Measurements from ENCODE around the gene LIPM. TPM values are rescaled to one million over a fixed set of nuclear protein-coding genes. Genes with fewer than 3 reads are reported as not detected.

LIPM gene
- polyA plus RNA-seq, 2 of the 4 experiments (the other 2 are of a cell fraction), result not detected

DNA sequence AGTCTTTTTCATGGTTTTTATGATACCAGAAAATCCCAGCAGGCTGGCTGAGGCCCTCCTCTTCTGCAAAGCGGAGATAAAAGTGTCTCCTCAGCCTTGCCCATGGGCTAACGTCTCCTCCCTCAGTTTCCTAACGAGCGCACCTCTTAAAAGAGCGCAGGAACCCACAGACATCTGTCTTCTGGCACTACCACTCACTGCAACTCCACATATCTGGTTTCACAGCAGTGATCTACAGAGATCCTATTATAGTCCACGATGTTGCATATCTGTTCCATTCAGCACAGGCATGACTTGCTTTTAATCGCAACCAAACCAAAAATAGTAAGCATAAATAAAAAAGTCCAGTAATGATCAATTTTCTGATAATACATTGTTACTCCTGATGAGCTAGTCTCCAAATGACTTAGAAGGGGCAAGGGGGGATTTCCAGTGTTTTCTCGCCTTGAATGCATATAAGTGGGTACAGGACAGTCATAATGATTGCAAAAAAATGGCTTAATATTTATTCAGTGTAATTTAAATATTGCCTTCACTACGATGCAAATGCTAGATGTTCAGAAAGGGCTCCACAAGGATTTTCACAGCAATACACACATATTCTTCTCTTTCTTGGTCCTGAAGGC, 28.2 kb downstream of the LIPM start:
- Histone ChIP-seq H3K27ac (no peak overlapping the region), H3K4me3 (no peak overlapping the region), H3K4me2 (no peak overlapping the region), H3K9me3 (no peaks in the 10 kb centered on the region), H3K4me1 (peaks cover under 1% of the 10 kb centered on the region; the same call in 1 of the 3 replicates)
- ChIA-PET CTCF (interaction anchor here (0.6 to 18.3 kb wide), 5 partner anchors 21 to 481 kb away, joined by 3 to 397 read pairs (median 3); no protein-coding TSS in a partner anchor), POLR2A (no interaction called here)
- ATAC-seq, result no peak
- FAIRE-seq, result no peak
- TF ChIP-seq HMGXB4 (CRISPR knock-in tag; IDR thresholded peaks at IDR 0.05; ENCODE audit: borderline replicate concordance) (no peak), MYC (IDR thresholded peaks at IDR 0.05; ENCODE audit: borderline replicate concordance, low read length) (no peak), BCL3 (IDR thresholded peaks at IDR 0.05) (no peak), HEYL (CRISPR knock-in tag; IDR thresholded peaks at IDR 0.05) (no peak), NFE2L2 (conservative IDR thresholded peaks at IDR 0.05; ENCODE audit: low read length) (no peak), EHMT2 (IDR thresholded peaks at IDR 0.05; ENCODE audit: low read depth) (no peak), CTCF (IDR thresholded peaks at IDR 0.05) (no peak), NR3C1 (IDR thresholded peaks at IDR 0.05) (no peak), POLR2A (IDR thresholded peaks at IDR 0.05; ENCODE audit: low read length) (no peak), ZNF302 (CRISPR knock-in tag; IDR thresholded peaks at IDR 0.05) (no peak), KDM5A (IDR thresholded peaks at IDR 0.05) (no peak), RNF2 (IDR thresholded peaks at IDR 0.05; ENCODE audit: borderline replicate concordance, low read depth) (no peak), JUNB (IDR thresholded peaks at IDR 0.05) (no peak), CHD4 (IDR thresholded peaks at IDR 0.05; ENCODE audit: borderline replicate concordance) (no peak)
- DNase-seq (ENCODE audit: low read depth in 1 of 2, low spot score in 1 of 2), result no peak
- 74% methylated on average over 9 of the region's 9 CpGs for WGBS (ENCODE audit: missing lambda C conversion rate)

- Histone ChIP-seq H3K9me3 (no peaks in the 10 kb centered on the region), H3K4me3 (no peak overlapping the region), H3K27ac (no peak overlapping the region), H3K4me1 (peaks cover 4% of the 10 kb centered on the region; the same call in 1 of the 3 replicates), H3K4me2 (no peak overlapping the region)
- no peak for DNase-seq (ENCODE audit: low read depth in 1 of 2, low spot score in 1 of 2)
- TF ChIP-seq KDM1A (IDR thresholded peaks at IDR 0.05; ENCODE audit: low read depth) (no peak), HDAC2 (IDR thresholded peaks at IDR 0.05) (no peak)
- no peak for ATAC-seq
- ChIA-PET CTCF (interaction anchor here (1.1 to 18.3 kb wide), 7 partner anchors 10 to 266 kb away, joined by 3 to 397 read pairs (median 3); no protein-coding TSS in a partner anchor), POLR2A (no interaction called here)
- FAIRE-seq, result no peak
- 57% methylated on average over 8 of the region's 8 CpGs for WGBS (ENCODE audit: missing lambda C conversion rate)
These were observed 29.2 kb downstream of the LIPM start for GRCh38 chr10:88831709-88832108.

- CTCF ChIA-PET, result interaction anchor here (1.1 to 18.3 kb wide), 4 partner anchors 11 to 267 kb away, joined by 3 to 397 read pairs (median 6); no protein-coding TSS in a partner anchor
- ATAC-seq (no peak), FAIRE-seq (no peak), DNase-seq (ENCODE audit: low read depth in 1 of 2, low spot score in 1 of 2) (no peak)
- no peak overlapping the region for H3K4me3 ChIP-seq
- no peak for TF ChIP-seq HES2 (IDR thresholded peaks at IDR 0.05)
- TF ChIP-seq FOSB (CRISPR knock-in tag; IDR thresholded peaks at IDR 0.05), result no peak
- TF ChIP-seq JUNB (IDR thresholded peaks at IDR 0.05), result no peak
- TF ChIP-seq RAD21 (conservative IDR thresholded peaks at IDR 0.05 in 1 of 2, IDR thresholded peaks at IDR 0.05 in 1 of 2), result no peak
- no peak for TF ChIP-seq CBX2 (IDR thresholded peaks at IDR 0.05; ENCODE audit: borderline replicate concordance, low read depth)
- no peak for TF ChIP-seq SMC3 (IDR thresholded peaks at IDR 0.05)
- TF ChIP-seq TFCP2L1 (CRISPR knock-in tag; IDR thresholded peaks at IDR 0.05), result no peak
- no peak for TF ChIP-seq HOXB5 (CRISPR knock-in tag; IDR thresholded peaks at IDR 0.05)
- H3K4me2 ChIP-seq, result no peak overlapping the region
- POLR2A ChIA-PET, result no interaction called here
- H3K27ac ChIP-seq, result no peak overlapping the region
- peaks cover 4% of the 10 kb centered on the region; the same call in 1 of the 3 replicates for H3K4me1 ChIP-seq
- no peaks in the 10 kb centered on the region for H3K9me3 ChIP-seq
These were observed 29.8 kb downstream of the LIPM start for GRCh38 chr10:88832376-88832775.
